Lower leg skin (tissue), 4 donors: ENCODE data around the gene MYLK4. TPM values are rescaled to one million over a fixed set of nuclear protein-coding genes. Genes with fewer than 3 reads are reported as not detected.

Experiments used
- DNase-seq, 2 donors: peaks; one replicate each; pipeline ENCODE4 v3.0.0-alpha.2; 2019; ENCODE audit warnings: low spot score in 2 of 2
- H3K4me3 ChIP-seq: fragments of 200-600 bp; sonication (generic); 2 replicates; pipeline ENCODE4 v1.5.1; 2017; ENCODE audit warnings: mild to moderate bottlenecking, low read depth; ENCODE audit not compliant: poor library complexity, severe bottlenecking
- POLR2A ChIP-seq, 2 donors: fragments of 450-650 bp; IDR thresholded peaks; one replicate each; pipeline ENCODE4 v1.6.1; 2016 to 2017; ENCODE audit warnings: antibody characterized with exemption in 2 of 2, mild to moderate bottlenecking in 1 of 2, moderate library complexity in 1 of 2
- WGBS, 2 donors: methylation state at CpG; one replicate each; pipeline ENCODE4 v1.1.5; 2018; 5-methylcytosine and 5-hydroxymethylcytosine counted together
- intact Hi-C: fragments of 100-400 bp; cut with DNase I; formaldehyde crosslinking; loops from one replicate; pipeline ENCODE4 v1.15.0; 2023; ENCODE audit warnings: low total_unique reads
- total RNA-seq, 4 donors: library from RNA; depleted of rRNA; stranded (reverse); fragments of >200 nt; gene quantifications; one replicate each; pipeline ENCODE4 v1.1.0, GENCODE V29; 2016
- TF ChIP-seq, protein P1 (sequence below), 3 donors: fragments of 450-650 bp; IDR thresholded peaks; one replicate each; pipeline ENCODE4 v1.5.1; 2016; ENCODE audit warnings: antibody characterized with exemption in 3 of 3, mild to moderate bottlenecking in 3 of 3, moderate library complexity in 2 of 3

Gene MYLK4
- total RNA-seq, 4 donors from 2014 or later: 0.97 to 3.8 (median 2.5) TPM

GRCh38 chr6:2767657-2768524, 17.2 kb upstream of the MYLK4 start:
- no peak overlapping the region for H3K4me3 ChIP-seq
- WGBS, 2 donors: 32 to 35% methylated on average over 9 of the region's 9 CpGs
- no peak for DNase-seq
- intact Hi-C loops: no loop called here
- no peak for TF ChIP-seq POLR2A (IDR thresholded peaks at IDR 0.05)
- TF ChIP-seq, protein P1, sequence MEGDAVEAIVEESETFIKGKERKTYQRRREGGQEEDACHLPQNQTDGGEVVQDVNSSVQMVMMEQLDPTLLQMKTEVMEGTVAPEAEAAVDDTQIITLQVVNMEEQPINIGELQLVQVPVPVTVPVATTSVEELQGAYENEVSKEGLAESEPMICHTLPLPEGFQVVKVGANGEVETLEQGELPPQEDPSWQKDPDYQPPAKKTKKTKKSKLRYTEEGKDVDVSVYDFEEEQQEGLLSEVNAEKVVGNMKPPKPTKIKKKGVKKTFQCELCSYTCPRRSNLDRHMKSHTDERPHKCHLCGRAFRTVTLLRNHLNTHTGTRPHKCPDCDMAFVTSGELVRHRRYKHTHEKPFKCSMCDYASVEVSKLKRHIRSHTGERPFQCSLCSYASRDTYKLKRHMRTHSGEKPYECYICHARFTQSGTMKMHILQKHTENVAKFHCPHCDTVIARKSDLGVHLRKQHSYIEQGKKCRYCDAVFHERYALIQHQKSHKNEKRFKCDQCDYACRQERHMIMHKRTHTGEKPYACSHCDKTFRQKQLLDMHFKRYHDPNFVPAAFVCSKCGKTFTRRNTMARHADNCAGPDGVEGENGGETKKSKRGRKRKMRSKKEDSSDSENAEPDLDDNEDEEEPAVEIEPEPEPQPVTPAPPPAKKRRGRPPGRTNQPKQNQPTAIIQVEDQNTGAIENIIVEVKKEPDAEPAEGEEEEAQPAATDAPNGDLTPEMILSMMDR (IDR thresholded peaks at IDR 0.05): no peak

DNA sequence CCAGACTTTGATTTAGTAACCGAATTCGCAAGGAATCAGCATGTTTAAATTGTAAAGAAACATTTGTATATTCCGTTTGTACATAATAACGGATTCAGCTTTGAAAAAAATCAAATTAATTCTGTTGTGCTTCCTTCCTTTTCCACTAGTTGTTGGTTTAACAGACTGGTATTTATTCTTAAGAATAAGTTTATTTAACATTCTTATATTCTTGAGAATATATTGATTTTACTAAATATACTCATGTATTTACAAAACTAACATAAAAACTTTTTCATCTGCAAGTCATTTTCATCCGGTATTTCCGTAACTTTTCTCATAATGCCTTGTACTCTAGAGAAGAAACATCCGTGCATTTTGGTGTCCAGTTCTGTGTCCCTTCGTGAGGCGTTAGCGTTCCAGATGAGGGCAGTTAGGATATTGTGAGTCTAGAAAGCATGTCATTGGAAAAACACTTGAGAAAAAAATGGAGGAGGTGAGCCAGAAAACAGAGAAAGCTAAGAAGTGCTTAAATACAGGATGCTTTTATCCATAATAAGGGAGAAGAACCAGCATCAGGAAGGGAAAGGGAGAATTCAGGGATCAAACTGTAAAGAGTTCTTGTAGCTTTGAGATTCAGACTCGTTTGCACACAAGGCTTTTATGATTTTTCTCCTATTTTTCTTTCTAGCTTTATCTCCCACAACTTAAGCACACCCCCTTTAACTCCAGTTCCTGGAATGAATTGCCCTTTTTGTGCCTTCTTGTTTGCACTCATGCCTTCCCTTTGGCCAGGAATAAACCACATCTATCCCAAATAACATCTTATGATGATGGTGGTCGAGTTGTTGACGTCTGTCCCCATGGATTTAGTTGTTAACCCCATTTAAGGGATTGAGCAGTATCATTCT, 16.3 kb upstream of the MYLK4 start:
- DNase-seq: no peak
- intact Hi-C loops: no loop called here
- no peak for TF ChIP-seq POLR2A (IDR thresholded peaks at IDR 0.05)
- TF ChIP-seq, protein P1 (IDR thresholded peaks at IDR 0.05): no peak
- WGBS, 2 donors: 6 to 9% methylated on average over 13 of the region's 13 CpGs
- peak overlapping the region; percentile 83 for H3K4me3 ChIP-seq

- intact Hi-C loops: no loop called here
- TF ChIP-seq, protein P1 (IDR thresholded peaks at IDR 0.05): no peak
- no peak for TF ChIP-seq POLR2A (IDR thresholded peaks at IDR 0.05)
- peak; percentile 47 to 88 for DNase-seq
- WGBS, 2 donors: 1% methylated on average over 31 to 64 of the region's 91 CpGs
- peak overlapping the region; percentile 83 for H3K4me3 ChIP-seq
Observed at GRCh38 chr6:2765896-2766766, 15.4 kb upstream of the MYLK4 start.

GRCh38 chr6:2765166-2765895, 14.6 kb upstream of the MYLK4 start, which contains the start of gene WRNIP1:
TSS of gene WRNIP1 (plus strand) at chr6:2765393. CDS start at chr6:2765623, 230 bp downstream.
- intact Hi-C loops: no loop called here
- peak; percentile 99 to 100 for DNase-seq
- peak within 1 kb of the TSS; percentile 83 for H3K4me3 ChIP-seq
- no peak for TF ChIP-seq POLR2A (IDR thresholded peaks at IDR 0.05)
- TF ChIP-seq, protein P1 (IDR thresholded peaks at IDR 0.05): no peak
- WGBS, 2 donors: 0 to 1% methylated on average over 18 to 47 of the region's 104 CpGs
